Activated effector memory CD4-positive, alpha-beta T cell treated with Interleukin-2 at 50 U/mL for 16 hours (primary cell): ENCODE results near the gene TUBGCP6.
A peak's percentile ranks its signal among the peaks of the same experiment; 100 is the strongest.

Experiments used
- DNase-seq: peaks from one replicate; pipeline ENCODE4 v3.0.0-alpha.2; 2020

TUBGCP6 gene

GRCh38 chr22:50244420-50245213 lies at the start of gene TUBGCP6:
TSS of gene TUBGCP6 (minus strand) at chr22:50245023. CDS start at chr22:50244459, 564 bp downstream.
- peak; percentile 85 for DNase-seq

- DNase-seq: no peak
Measured at GRCh38 chr22:50294319-50294656, 49.5 kb upstream of the TUBGCP6 start.

GRCh38 chr22:50293441-50294318 lies 48.9 kb upstream of the TUBGCP6 start:
- no peak for DNase-seq

GRCh38 chr22:50292643-50293440 lies 48.0 kb upstream of the TUBGCP6 start:
- no peak for DNase-seq

GRCh38 chr22:50289942-50290630 lies 45.3 kb upstream of the TUBGCP6 start:
- DNase-seq: no peak

- no peak for DNase-seq
Measured at GRCh38 chr22:50289151-50289941, 44.5 kb upstream of the TUBGCP6 start.

GRCh38 chr22:50287731-50288130 lies 42.9 kb upstream of the TUBGCP6 start:
- DNase-seq: no peak

- no peak for DNase-seq
Measured at GRCh38 chr22:50286701-50287318, 42.0 kb upstream of the TUBGCP6 start.

- no peak for DNase-seq
Measured at GRCh38 chr22:50286275-50286674, 41.5 kb upstream of the TUBGCP6 start.

GRCh38 chr22:50285568-50286229 lies 40.9 kb upstream of the TUBGCP6 start:
- no peak for DNase-seq

- no peak for DNase-seq
Measured at GRCh38 chr22:50284479-50284878, 39.7 kb upstream of the TUBGCP6 start.

- no peak for DNase-seq
Measured at GRCh38 chr22:50283821-50284220, 39.0 kb upstream of the TUBGCP6 start.

- DNase-seq: no peak
Measured at GRCh38 chr22:50282361-50283155, 37.7 kb upstream of the TUBGCP6 start.

GRCh38 chr22:50281957-50282356 lies 37.1 kb upstream of the TUBGCP6 start:
- DNase-seq: no peak

- no peak for DNase-seq
Measured at GRCh38 chr22:50281384-50281760, 36.5 kb upstream of the TUBGCP6 start.

GRCh38 chr22:50280708-50281383 lies 36.0 kb upstream of the TUBGCP6 start:
- DNase-seq: no peak

GRCh38 chr22:50280022-50280707 lies 35.3 kb upstream of the TUBGCP6 start:
- DNase-seq: no peak

GRCh38 chr22:50278956-50279619 lies 34.3 kb upstream of the TUBGCP6 start:
- no peak for DNase-seq
